ENCODE data around the gene RANBP17. TPM values are rescaled to one million over a fixed set of nuclear protein-coding genes. Genes with fewer than 3 reads are reported as not detected.

The RANBP17 gene
- total RNA-seq, 2 experiments from 2014 or later: not detected

- Mint-ChIP-seq H3K4me3 (no peak overlapping the region), H3K4me1 (ENCODE audit: low read depth) (no peaks in the 10 kb centered on the region), H3K27ac (no peak overlapping the region), H3K9me3 (peaks cover 15% of the 10 kb centered on the region), H3K27me3 (peaks cover 4% of the 10 kb centered on the region), H3K36me3 (ENCODE audit: low read depth) (no peaks in the 10 kb centered on the region)
- no peak for TF ChIP-seq CTCF (IDR thresholded peaks at IDR 0.05)
- Histone ChIP-seq H3K27me3 (ENCODE audit: control insufficient read depth in 1 of 2, insufficient read depth in 2 of 2, low read length in 2 of 2) (peaks cover 0 to 2% of the 10 kb centered on the region in 2 experiments), H3K36me3 (ENCODE audit: insufficient read depth, low read length) (no peaks in the 10 kb centered on the region), H3K27ac (ENCODE audit: low read depth in 1 of 2, low read length in 2 of 2) (no peak overlapping the region), H3K4me1 (ENCODE audit: insufficient read depth, low read length) (no peaks in the 10 kb centered on the region), H3K4me3 (ENCODE audit: low read length) (no peak overlapping the region), H3K9me3 (ENCODE audit: control insufficient read depth in 1 of 2, insufficient read depth in 1 of 2, low read length in 2 of 2) (no peaks in the 10 kb centered on the region)
- no peak for ATAC-seq (ENCODE audit: poor library complexity)
- POLR2A ChIA-PET: no interaction called here
- intact Hi-C loops (cut with DNase I, micrococcal nuclease): no loop called here
- CTCF ChIA-PET: no interaction called here
- no peak for DNase-seq
Observed at GRCh38 chr5:170875811-170876210, 14.0 kb downstream of the RANBP17 start.

GRCh38 chr5:170880084-170880483 lies 18.3 kb downstream of the RANBP17 start:
- H3K27ac ChIP-seq (ENCODE audit: low read depth in 1 of 2, low read length in 2 of 2): no peak overlapping the region
- no peaks in the 10 kb centered on the region for H3K36me3 ChIP-seq (ENCODE audit: insufficient read depth, low read length)
- H3K4me3 Mint-ChIP-seq: no peak overlapping the region
- H3K9me3 Mint-ChIP-seq: no peaks in the 10 kb centered on the region
- no peak for ATAC-seq (ENCODE audit: poor library complexity)
- no peaks in the 10 kb centered on the region for H3K9me3 ChIP-seq (ENCODE audit: control insufficient read depth in 1 of 2, insufficient read depth in 1 of 2, low read length in 2 of 2)
- no peak overlapping the region for H3K4me3 ChIP-seq (ENCODE audit: low read length)
- DNase-seq: no peak
- ChIA-PET POLR2A (interaction anchor here (1.6 kb wide), 1 partner anchor 18 kb away, joined by 3 read pairs; no protein-coding TSS in a partner anchor), CTCF (no interaction called here)
- H3K4me1 ChIP-seq (ENCODE audit: insufficient read depth, low read length): no peaks in the 10 kb centered on the region
- no peaks in the 10 kb centered on the region for H3K4me1 Mint-ChIP-seq (ENCODE audit: low read depth)
- no peaks in the 10 kb centered on the region for H3K36me3 Mint-ChIP-seq (ENCODE audit: low read depth)
- no peak for TF ChIP-seq CTCF (IDR thresholded peaks at IDR 0.05)
- intact Hi-C loops (cut with DNase I, micrococcal nuclease): no loop called here
- H3K27ac Mint-ChIP-seq: no peak overlapping the region
- H3K27me3 ChIP-seq (ENCODE audit: control insufficient read depth in 1 of 2, insufficient read depth in 2 of 2, low read length in 2 of 2): peaks cover 0 to 2% of the 10 kb centered on the region in 2 experiments
- H3K27me3 Mint-ChIP-seq: peaks cover 4% of the 10 kb centered on the region

- H3K27ac ChIP-seq (ENCODE audit: low read depth in 1 of 2, low read length in 2 of 2): no peak overlapping the region
- ATAC-seq (ENCODE audit: poor library complexity): no peak
- Mint-ChIP-seq H3K27ac (no peak overlapping the region), H3K9me3 (no peaks in the 10 kb centered on the region), H3K4me1 (ENCODE audit: low read depth) (no peaks in the 10 kb centered on the region), H3K27me3 (no peaks in the 10 kb centered on the region), H3K36me3 (ENCODE audit: low read depth) (no peaks in the 10 kb centered on the region), H3K4me3 (no peak overlapping the region)
- DNase-seq: no peak
- no peaks in the 10 kb centered on the region for H3K27me3 ChIP-seq (ENCODE audit: control insufficient read depth in 1 of 2, insufficient read depth in 2 of 2, low read length in 2 of 2)
- H3K36me3 ChIP-seq (ENCODE audit: insufficient read depth, low read length): no peaks in the 10 kb centered on the region
- intact Hi-C loops (cut with DNase I, micrococcal nuclease): no loop called here
- ChIA-PET POLR2A (no interaction called here), CTCF (no interaction called here)
- H3K4me1 ChIP-seq (ENCODE audit: insufficient read depth, low read length): no peaks in the 10 kb centered on the region
- no peak overlapping the region for H3K4me3 ChIP-seq (ENCODE audit: low read length)
- no peak for TF ChIP-seq CTCF (IDR thresholded peaks at IDR 0.05)
- H3K9me3 ChIP-seq (ENCODE audit: control insufficient read depth in 1 of 2, insufficient read depth in 1 of 2, low read length in 2 of 2): no peaks in the 10 kb centered on the region
Observed at GRCh38 chr5:170882345-170882744, 20.5 kb downstream of the RANBP17 start.

All from CD4-positive, alpha-beta T cell (primary cell).